VCaP (cell line): Measurements from ENCODE around the gene CTNNA3.

ENCODE experiments used
- H3K27ac ChIP-seq: fragments of 450-650 bp; 2 replicates; pipeline ENCODE4 v1.5.1; 2017
- TF ChIP-seq, protein P1 (sequence below): fragments of 450-650 bp; conservative IDR thresholded peaks from 2 replicates; pipeline ENCODE4 v1.5.1; 2017; ENCODE audit warnings: mild to moderate bottlenecking, moderate library complexity

CTNNA3 gene

DNA sequence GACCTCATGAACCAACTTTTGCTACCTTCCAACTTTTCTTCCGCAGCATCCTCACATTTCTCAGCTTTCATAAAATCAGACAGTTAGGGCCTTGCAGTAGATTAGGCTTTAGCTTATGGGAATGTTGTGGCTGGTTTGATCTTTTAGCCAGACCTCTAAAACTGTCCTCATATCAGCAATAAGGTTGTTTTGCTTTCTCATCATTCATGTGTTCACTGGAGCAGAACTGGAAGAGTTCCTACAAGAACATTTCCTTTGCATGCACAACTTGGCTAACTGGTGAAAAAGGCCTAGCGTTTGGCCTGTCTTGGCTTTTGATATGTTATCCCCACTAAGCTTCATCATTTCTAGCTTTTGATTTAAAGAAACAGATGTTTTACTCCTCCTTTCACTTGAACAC is 900.1 kb downstream of the CTNNA3 start:
- no peak overlapping the region for H3K27ac ChIP-seq
- TF ChIP-seq, protein P1, sequence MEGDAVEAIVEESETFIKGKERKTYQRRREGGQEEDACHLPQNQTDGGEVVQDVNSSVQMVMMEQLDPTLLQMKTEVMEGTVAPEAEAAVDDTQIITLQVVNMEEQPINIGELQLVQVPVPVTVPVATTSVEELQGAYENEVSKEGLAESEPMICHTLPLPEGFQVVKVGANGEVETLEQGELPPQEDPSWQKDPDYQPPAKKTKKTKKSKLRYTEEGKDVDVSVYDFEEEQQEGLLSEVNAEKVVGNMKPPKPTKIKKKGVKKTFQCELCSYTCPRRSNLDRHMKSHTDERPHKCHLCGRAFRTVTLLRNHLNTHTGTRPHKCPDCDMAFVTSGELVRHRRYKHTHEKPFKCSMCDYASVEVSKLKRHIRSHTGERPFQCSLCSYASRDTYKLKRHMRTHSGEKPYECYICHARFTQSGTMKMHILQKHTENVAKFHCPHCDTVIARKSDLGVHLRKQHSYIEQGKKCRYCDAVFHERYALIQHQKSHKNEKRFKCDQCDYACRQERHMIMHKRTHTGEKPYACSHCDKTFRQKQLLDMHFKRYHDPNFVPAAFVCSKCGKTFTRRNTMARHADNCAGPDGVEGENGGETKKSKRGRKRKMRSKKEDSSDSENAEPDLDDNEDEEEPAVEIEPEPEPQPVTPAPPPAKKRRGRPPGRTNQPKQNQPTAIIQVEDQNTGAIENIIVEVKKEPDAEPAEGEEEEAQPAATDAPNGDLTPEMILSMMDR, result no peak

DNA sequence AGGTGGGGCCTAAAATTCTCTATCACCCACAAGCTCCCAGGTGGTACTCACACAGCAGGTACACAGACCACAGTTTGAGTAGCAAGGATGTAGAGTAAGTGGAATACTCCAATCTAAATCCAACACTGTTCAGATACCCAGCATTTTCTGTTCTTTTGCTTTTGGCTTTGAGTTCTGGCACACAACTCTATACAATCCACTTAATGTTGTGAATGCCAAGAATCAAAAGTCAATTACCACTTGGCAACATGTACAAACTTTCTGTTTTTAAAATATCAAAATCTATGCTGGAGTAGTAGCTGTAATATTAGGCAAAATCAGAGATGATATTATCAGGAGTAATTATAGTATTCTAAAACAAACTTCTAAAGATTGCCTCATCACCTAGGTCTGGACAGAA is 903.6 kb downstream of the CTNNA3 start:
- H3K27ac ChIP-seq, result no peak overlapping the region
- TF ChIP-seq, protein P1, result no peak

DNA sequence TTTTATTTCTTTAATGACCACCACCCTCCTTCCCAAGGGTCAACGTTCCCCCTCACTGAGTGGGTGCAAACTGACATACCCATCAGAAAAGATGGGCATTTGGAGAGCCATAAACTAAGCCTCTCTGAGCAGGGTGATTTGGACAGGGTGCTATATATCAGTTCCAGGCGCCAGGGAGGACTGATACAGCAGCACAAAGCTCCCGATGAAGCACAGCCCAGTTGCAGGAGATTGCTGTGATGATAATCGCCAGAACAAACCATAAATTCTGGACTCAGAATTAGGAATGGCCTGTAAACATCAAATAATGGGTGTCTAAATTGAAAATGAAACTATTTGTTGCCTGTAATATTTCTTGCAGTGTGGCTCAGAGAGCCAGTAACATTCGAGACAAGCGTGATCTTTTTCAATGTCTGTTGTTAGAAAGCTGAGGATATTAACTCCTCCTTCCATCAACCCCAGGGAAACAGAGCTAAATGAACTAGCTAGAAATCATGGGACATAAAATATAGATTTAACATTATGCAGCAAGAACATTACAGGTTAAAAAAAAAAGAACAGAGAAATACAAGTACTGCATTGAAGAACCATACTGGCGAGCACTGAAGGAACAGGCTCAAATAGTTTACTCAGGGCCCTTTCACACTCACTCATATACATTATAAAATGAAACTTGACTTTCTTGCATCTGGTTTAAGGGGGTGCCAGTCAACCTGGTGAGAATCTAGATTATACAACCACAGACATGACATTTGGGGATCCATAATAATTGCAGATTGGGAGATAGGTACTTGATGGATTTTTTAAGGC is 907.6 kb downstream of the CTNNA3 start:
- TF ChIP-seq, protein P1, result no peak
- H3K27ac ChIP-seq, result no peak overlapping the region

DNA sequence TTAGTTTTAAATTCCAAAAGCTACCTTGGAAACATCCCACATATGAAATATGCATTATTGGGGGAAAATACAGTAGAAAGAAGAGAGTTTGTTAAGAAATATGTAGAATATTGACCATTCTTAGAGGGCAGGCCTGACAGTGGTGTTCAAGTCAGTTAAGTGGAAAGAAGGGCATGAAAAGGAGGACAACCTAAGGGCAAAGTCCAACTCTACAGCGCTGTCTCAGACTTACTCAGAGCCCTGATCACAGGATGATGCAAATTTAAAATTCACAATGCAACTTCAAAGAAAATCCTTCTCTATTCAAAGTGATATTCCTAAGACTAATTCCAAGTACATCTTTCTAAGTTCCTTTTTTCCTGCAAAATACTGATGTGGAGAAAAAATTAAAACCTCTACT is 909.3 kb downstream of the CTNNA3 start:
- TF ChIP-seq, protein P1, result no peak
- no peak overlapping the region for H3K27ac ChIP-seq

DNA sequence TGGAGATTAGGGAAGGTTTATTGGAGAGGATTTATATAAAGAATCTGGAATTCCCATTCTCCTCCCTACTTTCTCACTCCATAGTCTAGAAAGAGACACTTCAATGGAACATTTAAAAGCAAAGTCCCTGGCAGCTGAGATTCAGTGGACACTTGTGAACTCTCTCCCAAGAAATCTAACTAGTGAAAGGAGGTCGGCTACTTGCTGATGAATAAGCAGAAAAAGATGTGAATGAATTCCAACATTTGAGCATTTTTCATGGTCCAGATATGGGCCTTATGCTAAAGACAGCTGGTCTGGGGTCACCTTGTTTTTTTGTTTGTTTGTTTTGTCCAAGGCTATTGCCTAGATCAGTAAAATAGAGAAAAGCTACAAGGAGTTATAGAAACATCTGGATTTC is 911.2 kb downstream of the CTNNA3 start:
- H3K27ac ChIP-seq, result no peak overlapping the region
- TF ChIP-seq, protein P1, result no peak

DNA sequence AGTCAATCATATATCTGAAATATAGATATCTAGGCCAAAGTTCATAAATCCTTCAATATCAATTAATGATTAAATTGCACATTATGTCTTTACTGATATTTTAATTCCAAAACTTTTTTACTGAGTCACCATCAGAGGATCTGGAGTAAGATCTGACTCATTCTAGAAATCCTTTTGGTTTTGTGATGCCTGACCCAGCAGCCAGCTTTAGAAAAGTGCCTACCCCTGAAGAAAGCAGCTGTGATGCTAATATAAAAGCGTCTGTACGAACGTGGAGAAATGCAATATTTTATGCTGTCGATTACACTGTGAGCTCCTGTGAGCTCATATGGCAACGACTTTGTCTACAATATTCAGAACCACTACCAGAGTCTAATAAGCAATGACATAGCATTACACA is 912.7 kb downstream of the CTNNA3 start:
- TF ChIP-seq, protein P1, result no peak

DNA sequence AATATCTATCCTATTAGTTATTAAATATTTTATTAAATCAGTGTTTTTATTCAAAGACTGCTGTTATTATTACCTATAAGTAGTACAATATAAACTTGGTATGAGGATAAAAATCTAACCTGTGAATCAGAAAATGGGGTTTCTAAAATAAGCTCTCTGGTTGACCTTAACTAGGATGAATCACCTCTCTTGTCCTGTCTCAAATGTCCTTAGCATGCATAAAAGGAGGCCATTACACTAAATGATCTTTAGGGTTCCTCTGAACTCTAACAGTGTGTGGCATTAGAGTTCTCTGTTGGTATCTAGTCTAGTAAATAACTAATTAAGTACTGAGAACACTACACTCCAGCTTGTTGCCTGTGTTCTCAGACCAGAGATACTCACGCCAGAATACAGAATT is 913.2 kb downstream of the CTNNA3 start:
- TF ChIP-seq, protein P1, result no peak
- H3K27ac ChIP-seq, result no peak overlapping the region

More for the DNA sequence above, 912.7 kb downstream of the CTNNA3 start:
- H3K27ac ChIP-seq, result no peak overlapping the region
